PC-9 (cell line): Measurements from ENCODE around the gene PTGDR2. TPM values are rescaled to one million over a fixed set of nuclear protein-coding genes. Genes with fewer than 3 reads are reported as not detected.

Experiments used
- BruUV-seq: library from RNA; stranded (reverse); fragments of 400-500 nt; replicated peaks from 2 replicates; lab custom pipeline; 2021; lab: Mats Ljungman, UMichigan
- CTCF ChIA-PET: fragments of 300-600 bp; sonication (Branson Sonifier 250); formaldehyde crosslinking; loops from one replicate; lab custom pipeline; 2022; ENCODE audit warnings: antibody characterized with exemption; lab: Charles Lee
- POLR2A ChIA-PET: fragments of 300-600 bp; sonication (Branson Sonifier 250); formaldehyde crosslinking; loops from one replicate; lab custom pipeline; 2022; ENCODE audit warnings: antibody characterized with exemption; ENCODE audit not compliant: unreplicated experiment; lab: Charles Lee
- DNase-seq, 2 experiments: peaks; one replicate each; pipeline versions ENCODE4 v3.0.0 to v3.0.0-alpha.2; 2015 to 2022; ENCODE audit warnings: mixed read lengths in 1 of 2
- H2AFZ ChIP-seq: fragments of 200-600 bp; sonication (generic); 2 replicates; pipeline ENCODE4 v1.8.1; 2017; ENCODE audit warnings: antibody characterized with exemption
- H3F3A ChIP-seq: fragments of 200-600 bp; sonication (generic); 2 replicates; pipeline ENCODE4 v1.8.1; 2017; ENCODE audit warnings: antibody characterized with exemption, mild to moderate bottlenecking, low read depth; ENCODE audit not compliant: insufficient read depth
- H3K27ac ChIP-seq: fragments of 200-600 bp; sonication (generic); 2 replicates; pipeline ENCODE4 v1.6.1; 2016; ENCODE audit warnings: mixed run types
- H3K27me3 ChIP-seq: fragments of 200-600 bp; sonication (generic); 2 replicates; pipeline ENCODE4 v1.6.1; 2016; ENCODE audit warnings: low read depth, mixed run types; ENCODE audit not compliant: insufficient read depth
- H3K36me3 ChIP-seq: fragments of 200-600 bp; sonication (generic); 2 replicates; pipeline ENCODE4 v1.6.1; 2016; ENCODE audit warnings: low read depth, mixed run types
- H3K4me1 ChIP-seq: fragments of 200-600 bp; sonication (generic); replicated peaks from 2 replicates; pipeline ENCODE4 v1.6.1; 2016; ENCODE audit warnings: mixed run types; ENCODE audit not compliant: insufficient read depth
- H3K4me2 ChIP-seq: fragments of 200-600 bp; sonication (generic); 2 replicates; pipeline ENCODE4 v1.6.1; 2017; ENCODE audit warnings: mixed run types
- H3K4me3 ChIP-seq: fragments of 200-600 bp; sonication (generic); 2 replicates; pipeline ENCODE4 v1.6.1; 2016; ENCODE audit warnings: mixed run types
- H3K79me2 ChIP-seq: fragments of 200-600 bp; sonication (generic); 2 replicates; pipeline ENCODE4 v1.6.1; 2017; ENCODE audit warnings: low read depth, mixed run types
- H3K9me2 ChIP-seq: fragments of 200-600 bp; sonication (generic); 2 replicates; pipeline ENCODE4 v1.8.1; 2017; ENCODE audit warnings: mild to moderate bottlenecking; ENCODE audit not compliant: insufficient read depth
- H3K9me3 ChIP-seq: fragments of 200-600 bp; sonication (generic); 2 replicates; pipeline ENCODE4 v1.8.1; 2016; ENCODE audit warnings: low read depth; ENCODE audit not compliant: insufficient read depth
- H4K20me1 ChIP-seq: fragments of 200-600 bp; sonication (generic); 2 replicates; pipeline ENCODE4 v1.8.1; 2017; ENCODE audit not compliant: insufficient read depth
- EZH2 ChIP-seq: fragments of 200-600 bp; sonication (generic); IDR thresholded peaks from 2 replicates; pipeline ENCODE4 v1.8.0; 2017; ENCODE audit warnings: antibody characterized with exemption, low read depth
- intact Hi-C: fragments of 100-400 bp; cut with micrococcal nuclease; formaldehyde crosslinking; loops from one replicate; pipeline ENCODE4 v1.10.0; 2022; ENCODE audit not compliant: unreplicated experiment
- total RNA-seq: library from RNA; stranded (reverse); gene quantifications from 2 replicates; pipeline ENCODE4 v1.2.3, GENCODE V29; 2021
- TF ChIP-seq, protein P1 (sequence below): fragments of 200-600 bp; sonication (generic); conservative IDR thresholded peaks from 2 replicates; pipeline ENCODE4 v1.6.1; 2017; ENCODE audit warnings: mixed run types, antibody characterized with exemption, mild to moderate bottlenecking, moderate library complexity

Gene PTGDR2
- total RNA-seq, 1 experiment from 2014 or later = not detected

- intact Hi-C loops = no loop called here
- no peak overlapping the region for H3K4me3 ChIP-seq
- no peaks in the 10 kb centered on the region for H3K9me2 ChIP-seq
- no peak for DNase-seq
- no TSS peak for BruUV-seq
- no peak overlapping the region for H2AFZ ChIP-seq
- H3K27ac ChIP-seq = no peak overlapping the region
- H3K27me3 ChIP-seq = peaks cover 70% of the 10 kb centered on the region
- H3K79me2 ChIP-seq = no peaks in the 10 kb centered on the region
- no peaks in the 10 kb centered on the region for H3K4me1 ChIP-seq
- TF ChIP-seq, protein P1, sequence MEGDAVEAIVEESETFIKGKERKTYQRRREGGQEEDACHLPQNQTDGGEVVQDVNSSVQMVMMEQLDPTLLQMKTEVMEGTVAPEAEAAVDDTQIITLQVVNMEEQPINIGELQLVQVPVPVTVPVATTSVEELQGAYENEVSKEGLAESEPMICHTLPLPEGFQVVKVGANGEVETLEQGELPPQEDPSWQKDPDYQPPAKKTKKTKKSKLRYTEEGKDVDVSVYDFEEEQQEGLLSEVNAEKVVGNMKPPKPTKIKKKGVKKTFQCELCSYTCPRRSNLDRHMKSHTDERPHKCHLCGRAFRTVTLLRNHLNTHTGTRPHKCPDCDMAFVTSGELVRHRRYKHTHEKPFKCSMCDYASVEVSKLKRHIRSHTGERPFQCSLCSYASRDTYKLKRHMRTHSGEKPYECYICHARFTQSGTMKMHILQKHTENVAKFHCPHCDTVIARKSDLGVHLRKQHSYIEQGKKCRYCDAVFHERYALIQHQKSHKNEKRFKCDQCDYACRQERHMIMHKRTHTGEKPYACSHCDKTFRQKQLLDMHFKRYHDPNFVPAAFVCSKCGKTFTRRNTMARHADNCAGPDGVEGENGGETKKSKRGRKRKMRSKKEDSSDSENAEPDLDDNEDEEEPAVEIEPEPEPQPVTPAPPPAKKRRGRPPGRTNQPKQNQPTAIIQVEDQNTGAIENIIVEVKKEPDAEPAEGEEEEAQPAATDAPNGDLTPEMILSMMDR = no peak
- no peak for TF ChIP-seq EZH2
- POLR2A ChIA-PET = no interaction called here
- H3K9me3 ChIP-seq = no peaks in the 10 kb centered on the region
- no peaks in the 10 kb centered on the region for H4K20me1 ChIP-seq
- no peaks in the 10 kb centered on the region for H3F3A ChIP-seq
- CTCF ChIA-PET = no interaction called here
- no peak overlapping the region for H3K4me2 ChIP-seq
- no peaks in the 10 kb centered on the region for H3K36me3 ChIP-seq
Observed at GRCh38 chr11:60821827-60822599, 33.7 kb downstream of the PTGDR2 start.

GRCh38 chr11:60818057-60818456, 37.7 kb downstream of the PTGDR2 start:
- TF ChIP-seq, protein P1 = no peak
- TF ChIP-seq EZH2 = no peak
- no peak for DNase-seq
- BruUV-seq = no TSS peak
- no peaks in the 10 kb centered on the region for H3K36me3 ChIP-seq
- intact Hi-C loops = no loop called here
- no peaks in the 10 kb centered on the region for H4K20me1 ChIP-seq
- POLR2A ChIA-PET = interaction anchor here (0.8 kb wide), 1 partner anchor 51 kb away, joined by 5 read pairs; no protein-coding TSS in a partner anchor
- H3K27me3 ChIP-seq = peaks cover 69% of the 10 kb centered on the region
- peaks cover 5% of the 10 kb centered on the region for H3K9me3 ChIP-seq
- no peaks in the 10 kb centered on the region for H3K9me2 ChIP-seq
- H3K4me1 ChIP-seq = no peaks in the 10 kb centered on the region
- no peak overlapping the region for H3K27ac ChIP-seq
- H3K4me3 ChIP-seq = no peak overlapping the region
- CTCF ChIA-PET = interaction anchor here (0.5 to 0.6 kb wide), 2 partner anchors 690 to 1082 kb away, joined by 3 to 6 read pairs; no protein-coding TSS in a partner anchor
- no peaks in the 10 kb centered on the region for H3F3A ChIP-seq
- no peak overlapping the region for H2AFZ ChIP-seq
- H3K79me2 ChIP-seq = no peaks in the 10 kb centered on the region
- H3K4me2 ChIP-seq = no peak overlapping the region

DNA sequence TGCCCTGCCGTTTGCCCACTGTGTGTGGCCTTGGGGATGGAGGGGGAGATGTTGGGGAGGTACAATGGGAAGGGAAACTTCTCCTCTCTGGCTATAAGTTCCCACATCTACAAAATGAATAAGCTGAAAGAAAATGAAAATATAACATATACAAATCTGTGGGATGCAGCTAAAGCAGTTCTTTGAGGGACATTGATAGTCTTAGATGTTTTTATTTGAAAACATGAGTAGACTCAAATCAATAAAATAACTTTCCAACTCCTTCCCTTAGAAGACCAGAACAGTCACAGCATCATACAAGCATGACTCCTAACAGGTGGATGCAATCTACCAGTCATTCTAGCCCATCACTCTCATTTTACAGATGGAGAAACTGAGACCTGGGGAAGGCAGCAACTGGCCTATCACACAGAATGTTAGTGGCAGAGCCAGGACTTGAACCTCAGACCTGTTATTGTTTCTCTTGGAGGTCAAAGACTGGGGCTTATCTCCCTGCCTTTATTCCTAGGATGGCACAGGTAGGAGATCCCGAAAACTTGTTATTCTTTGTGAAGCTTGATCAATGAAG, 39.1 kb downstream of the PTGDR2 start:
- ChIA-PET POLR2A (no interaction called here), CTCF (no interaction called here)

More for the DNA sequence above, 39.1 kb downstream of the PTGDR2 start:
- Histone ChIP-seq H3K27me3 (peaks cover 70% of the 10 kb centered on the region), H3K9me3 (peaks cover 5% of the 10 kb centered on the region), H3K36me3 (no peaks in the 10 kb centered on the region), H2AFZ (no peak overlapping the region), H3K9me2 (no peaks in the 10 kb centered on the region), H3K4me3 (no peak overlapping the region), H3K79me2 (no peaks in the 10 kb centered on the region), H3F3A (no peaks in the 10 kb centered on the region), H4K20me1 (no peaks in the 10 kb centered on the region), H3K27ac (no peak overlapping the region), H3K4me1 (no peaks in the 10 kb centered on the region), H3K4me2 (no peak overlapping the region)
- TF ChIP-seq, protein P1 = no peak
- no peak for TF ChIP-seq EZH2
- BruUV-seq = no TSS peak
- DNase-seq = no peak
- intact Hi-C loops = no loop called here
